ENCODE data around the gene MACF1.
A peak's percentile ranks its signal among the peaks of the same experiment; 100 is the strongest.

MACF1 gene

DNA sequence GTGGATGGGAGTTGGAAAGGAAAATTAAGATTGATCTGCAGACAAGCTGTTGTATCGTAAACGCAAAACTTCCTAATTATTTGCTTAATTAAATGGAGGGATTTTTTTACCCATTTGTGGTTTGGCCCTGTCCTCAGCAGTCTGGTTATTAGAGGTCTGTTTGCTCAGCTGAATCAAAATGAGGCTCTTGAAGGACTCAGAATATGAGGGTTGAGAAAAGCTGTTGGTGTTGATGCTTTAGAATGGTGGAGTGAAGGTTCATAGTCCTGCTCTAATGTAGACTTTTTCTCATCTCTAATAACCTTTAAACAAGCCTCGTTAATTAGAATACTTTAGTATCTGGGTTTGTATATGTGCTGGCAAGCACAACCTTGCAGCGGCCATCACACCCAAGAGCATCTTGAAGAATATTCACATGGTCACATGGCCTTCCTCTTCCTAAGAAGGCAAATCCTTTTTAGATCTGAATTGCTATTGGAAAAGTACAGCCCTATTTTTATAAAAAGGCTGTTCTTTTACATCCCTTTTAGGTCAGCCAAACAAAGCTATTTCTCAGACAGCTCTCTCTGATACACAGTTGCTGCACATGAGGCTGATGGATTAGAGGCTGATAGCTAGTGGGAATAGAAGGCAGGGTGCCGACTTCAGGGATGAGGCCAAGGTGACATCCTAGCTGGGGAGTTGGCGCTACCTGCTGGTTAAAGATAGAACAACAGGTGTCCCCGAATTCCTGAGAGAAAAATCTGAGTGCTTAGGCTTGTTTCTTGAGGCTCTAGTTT lies 53.8 kb downstream of the MACF1 start:
- no peak for TF ChIP-seq SPI1 (IDR thresholded peaks at IDR 0.05; ENCODE audit: low read depth, low read length)
- no peak for TF ChIP-seq POLR2A (IDR thresholded peaks at IDR 0.05; ENCODE audit: low read depth, low read length)
- TF ChIP-seq TAF1 (IDR thresholded peaks at IDR 0.05; ENCODE audit: low read depth, low read length): no peak
- TF ChIP-seq POU2F2 (IDR thresholded peaks at IDR 0.05; ENCODE audit: low read depth, low read length): no peak
- no peak for TF ChIP-seq POLR2AphosphoS5 (IDR thresholded peaks at IDR 0.05; ENCODE audit: low read depth, low read length)
- TF ChIP-seq PAX5 (IDR thresholded peaks at IDR 0.05; ENCODE audit: insufficient read depth, low read length, severe bottlenecking): no peak
- FAIRE-seq (peak; percentile 80), DNase-seq (ENCODE audit: insufficient read length, low spot score) (peak; percentile 32)

DNA sequence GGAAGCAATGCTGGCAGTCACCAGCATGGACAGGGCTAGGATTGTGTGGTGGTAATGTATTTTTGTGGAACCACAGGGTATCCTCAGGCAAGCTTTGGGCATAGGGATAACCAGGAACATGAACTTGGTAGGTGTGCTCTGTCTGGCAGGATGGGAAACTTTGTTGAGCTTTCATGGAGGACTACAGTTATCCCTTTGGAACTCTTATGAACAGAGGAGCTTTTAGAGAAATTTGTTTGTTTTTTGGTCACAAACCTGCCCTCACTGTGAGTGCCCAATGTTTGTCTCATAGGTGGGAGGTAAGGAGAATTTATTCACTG lies 54.4 kb downstream of the MACF1 start:
- FAIRE-seq (no peak), DNase-seq (ENCODE audit: insufficient read length, low spot score) (no peak)
- TF ChIP-seq PAX5 (IDR thresholded peaks at IDR 0.05; ENCODE audit: insufficient read depth, low read length, severe bottlenecking) (no peak), POLR2A (IDR thresholded peaks at IDR 0.05; ENCODE audit: low read depth, low read length) (no peak), SPI1 (IDR thresholded peaks at IDR 0.05; ENCODE audit: low read depth, low read length) (no peak), POU2F2 (IDR thresholded peaks at IDR 0.05; ENCODE audit: low read depth, low read length) (no peak), POLR2AphosphoS5 (IDR thresholded peaks at IDR 0.05; ENCODE audit: low read depth, low read length) (no peak), TAF1 (IDR thresholded peaks at IDR 0.05; ENCODE audit: low read depth, low read length) (no peak)

DNA sequence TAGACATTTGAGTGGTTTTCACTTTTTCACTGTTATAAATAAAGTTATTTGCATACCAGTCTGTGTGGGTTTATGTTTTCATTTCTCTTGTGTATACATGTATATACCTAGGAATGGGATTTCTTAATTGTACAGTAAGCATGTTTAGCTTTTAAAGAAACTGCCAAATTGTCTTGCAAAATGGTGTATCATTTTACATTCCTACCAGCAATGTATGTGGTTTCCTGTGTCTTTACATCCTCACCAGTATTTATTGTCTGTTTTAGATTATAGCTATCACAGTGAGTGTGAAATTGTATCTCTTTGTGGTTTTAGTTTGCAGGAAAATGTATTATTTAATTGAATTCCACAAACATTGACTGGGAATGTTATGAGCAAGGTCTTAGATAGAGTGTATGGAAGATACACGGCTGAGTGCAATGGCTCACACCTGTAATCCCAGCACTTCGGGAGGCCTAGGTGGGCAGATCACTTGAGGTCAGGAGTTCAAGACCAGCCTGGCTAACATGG lies 57.3 kb downstream of the MACF1 start:
- FAIRE-seq: no peak
- no peak for DNase-seq (ENCODE audit: insufficient read length, low spot score)

DNA sequence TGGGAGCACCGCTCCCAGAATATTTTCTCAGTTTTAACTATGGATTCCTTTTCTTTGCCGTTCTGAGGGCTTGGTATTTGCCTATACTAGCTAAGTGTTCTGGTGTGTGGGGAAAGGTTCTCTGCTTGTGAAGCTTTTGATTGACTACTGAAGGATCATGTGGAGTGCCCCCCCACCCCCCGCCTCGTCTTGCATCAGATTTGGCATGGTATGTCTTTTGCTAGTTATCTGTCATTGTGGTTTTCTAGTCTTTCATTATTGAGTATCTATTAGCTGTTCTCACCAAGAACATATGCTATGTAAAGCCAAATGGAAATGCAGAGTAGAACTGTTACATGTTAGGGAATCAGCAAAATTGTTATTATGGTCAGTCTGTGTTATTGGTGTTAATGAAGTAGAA lies 58.3 kb downstream of the MACF1 start:
- TF ChIP-seq POLR2AphosphoS5 (IDR thresholded peaks at IDR 0.05; ENCODE audit: low read depth, low read length) (no peak), POU2F2 (IDR thresholded peaks at IDR 0.05; ENCODE audit: low read depth, low read length) (no peak), SPI1 (IDR thresholded peaks at IDR 0.05; ENCODE audit: low read depth, low read length) (no peak), POLR2A (IDR thresholded peaks at IDR 0.05; ENCODE audit: low read depth, low read length) (no peak), PAX5 (IDR thresholded peaks at IDR 0.05; ENCODE audit: insufficient read depth, low read length, severe bottlenecking) (no peak), TAF1 (IDR thresholded peaks at IDR 0.05; ENCODE audit: low read depth, low read length) (no peak)
- DNase-seq (ENCODE audit: insufficient read length, low spot score) (no peak), FAIRE-seq (no peak)

More for the DNA sequence above, 57.3 kb downstream of the MACF1 start:
- TF ChIP-seq POU2F2 (IDR thresholded peaks at IDR 0.05; ENCODE audit: low read depth, low read length) (no peak), TAF1 (IDR thresholded peaks at IDR 0.05; ENCODE audit: low read depth, low read length) (no peak), POLR2A (IDR thresholded peaks at IDR 0.05; ENCODE audit: low read depth, low read length) (no peak), PAX5 (IDR thresholded peaks at IDR 0.05; ENCODE audit: insufficient read depth, low read length, severe bottlenecking) (no peak), SPI1 (IDR thresholded peaks at IDR 0.05; ENCODE audit: low read depth, low read length) (no peak), POLR2AphosphoS5 (IDR thresholded peaks at IDR 0.05; ENCODE audit: low read depth, low read length) (no peak)

DNA sequence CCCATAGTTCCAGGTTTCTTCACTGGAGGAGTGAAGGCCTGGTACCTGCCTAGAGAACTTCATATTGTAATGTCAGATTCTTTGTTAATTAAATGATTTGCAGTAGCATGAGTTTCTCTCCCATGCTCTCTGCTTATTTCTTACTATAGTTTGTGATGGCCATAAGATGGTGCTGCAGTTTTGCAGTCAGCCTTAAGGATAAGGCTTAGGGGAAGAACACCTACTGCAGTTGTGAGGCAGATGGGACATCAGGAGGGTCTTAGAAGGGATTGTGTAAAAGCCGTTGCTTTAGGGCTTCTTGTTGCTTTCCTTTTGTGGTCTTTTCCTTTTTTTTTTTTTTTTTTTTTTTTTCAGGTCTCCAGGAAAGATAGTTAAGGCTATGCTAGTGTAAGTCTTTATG lies 61.8 kb downstream of the MACF1 start:
- no peak for DNase-seq (ENCODE audit: insufficient read length, low spot score)
- peak; percentile 48 for FAIRE-seq
- TF ChIP-seq SPI1 (IDR thresholded peaks at IDR 0.05; ENCODE audit: low read depth, low read length) (no peak), PAX5 (IDR thresholded peaks at IDR 0.05; ENCODE audit: insufficient read depth, low read length, severe bottlenecking) (no peak), TAF1 (IDR thresholded peaks at IDR 0.05; ENCODE audit: low read depth, low read length) (no peak), POU2F2 (IDR thresholded peaks at IDR 0.05; ENCODE audit: low read depth, low read length) (no peak), POLR2AphosphoS5 (IDR thresholded peaks at IDR 0.05; ENCODE audit: low read depth, low read length) (no peak), POLR2A (IDR thresholded peaks at IDR 0.05; ENCODE audit: low read depth, low read length) (no peak)

DNA sequence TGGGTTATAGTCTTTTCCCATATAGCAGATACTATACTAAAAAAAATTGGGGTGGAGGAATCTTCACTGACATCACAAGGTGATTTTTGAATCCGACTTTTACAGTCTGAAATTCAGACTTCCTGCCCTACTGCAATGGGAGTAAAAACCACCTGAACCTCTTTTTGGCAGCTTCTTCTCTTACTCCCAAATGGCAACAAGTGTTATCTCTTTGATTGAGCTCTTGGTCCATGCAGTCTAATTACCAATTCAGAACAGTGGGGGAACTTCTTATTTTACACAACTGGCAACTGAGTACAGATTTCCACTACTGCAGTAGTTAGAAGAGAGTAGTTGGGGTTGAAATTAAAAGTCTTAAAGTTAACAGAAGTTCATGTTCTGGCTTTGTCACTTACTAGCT lies 62.3 kb downstream of the MACF1 start:
- no peak for FAIRE-seq
- no peak for DNase-seq (ENCODE audit: insufficient read length, low spot score)
- no peak for TF ChIP-seq POLR2A (IDR thresholded peaks at IDR 0.05; ENCODE audit: low read depth, low read length)
- TF ChIP-seq TAF1 (IDR thresholded peaks at IDR 0.05; ENCODE audit: low read depth, low read length): no peak
- TF ChIP-seq POU2F2 (IDR thresholded peaks at IDR 0.05; ENCODE audit: low read depth, low read length): no peak
- TF ChIP-seq SPI1 (IDR thresholded peaks at IDR 0.05; ENCODE audit: low read depth, low read length): no peak
- TF ChIP-seq PAX5 (IDR thresholded peaks at IDR 0.05; ENCODE audit: insufficient read depth, low read length, severe bottlenecking): no peak
- TF ChIP-seq POLR2AphosphoS5 (IDR thresholded peaks at IDR 0.05; ENCODE audit: low read depth, low read length): no peak

DNA sequence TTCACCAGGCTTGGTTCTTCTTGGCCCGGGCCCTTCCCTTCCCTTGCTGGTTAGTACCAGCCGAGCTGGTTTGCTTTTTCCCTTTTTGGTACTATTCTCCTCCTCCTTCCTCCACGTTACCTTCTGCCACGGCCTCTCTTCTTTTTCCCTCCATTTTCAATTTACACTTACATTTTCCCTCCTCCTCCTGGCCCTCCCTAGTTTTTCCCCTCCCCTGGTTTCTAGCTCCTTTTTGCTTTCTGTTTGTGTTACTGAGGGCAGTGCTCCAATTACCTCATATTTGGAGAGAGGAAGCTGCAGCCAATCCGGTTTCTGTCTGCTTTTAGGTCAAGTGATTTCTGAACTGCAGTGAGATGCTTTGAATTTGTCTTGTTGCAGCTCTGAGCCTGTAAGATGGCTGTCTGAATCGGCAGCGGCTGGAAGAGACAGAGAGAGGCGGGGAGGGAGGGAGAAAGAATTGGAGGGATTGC lies 63.7 kb downstream of the MACF1 start:
- TF ChIP-seq SPI1 (IDR thresholded peaks at IDR 0.05; ENCODE audit: low read depth, low read length): peak; percentile 48
- no peak for TF ChIP-seq TAF1 (IDR thresholded peaks at IDR 0.05; ENCODE audit: low read depth, low read length)
- FAIRE-seq: peak; percentile 79
- no peak for DNase-seq (ENCODE audit: insufficient read length, low spot score)

DNA sequence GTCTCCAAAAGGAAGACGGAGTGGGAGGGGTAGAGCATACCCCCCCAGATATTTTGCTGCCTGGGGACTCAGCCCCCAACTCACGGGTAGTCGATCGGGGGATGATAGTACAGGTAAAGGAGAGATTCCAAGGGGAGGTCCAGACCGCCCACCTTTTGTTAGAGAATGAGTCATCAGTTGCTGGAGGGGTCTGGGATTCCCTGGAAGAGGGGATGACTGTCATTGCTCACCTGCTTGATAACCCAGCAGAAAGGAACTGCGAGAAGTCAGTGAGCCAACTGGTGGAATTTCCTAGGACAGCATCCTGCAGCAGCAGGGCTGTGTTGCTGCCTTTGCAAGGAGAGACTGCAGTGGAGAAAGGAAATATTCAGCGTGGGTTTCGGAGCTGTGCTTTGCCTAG lies 64.4 kb downstream of the MACF1 start:
- TF ChIP-seq POLR2AphosphoS5 (IDR thresholded peaks at IDR 0.05; ENCODE audit: low read depth, low read length) (no peak), POLR2A (IDR thresholded peaks at IDR 0.05; ENCODE audit: low read depth, low read length) (no peak), TAF1 (IDR thresholded peaks at IDR 0.05; ENCODE audit: low read depth, low read length) (no peak), POU2F2 (IDR thresholded peaks at IDR 0.05; ENCODE audit: low read depth, low read length) (no peak), PAX5 (IDR thresholded peaks at IDR 0.05; ENCODE audit: insufficient read depth, low read length, severe bottlenecking) (no peak), SPI1 (IDR thresholded peaks at IDR 0.05; ENCODE audit: low read depth, low read length) (no peak)
- DNase-seq (ENCODE audit: insufficient read length, low spot score) (no peak), FAIRE-seq (peak; percentile 5)

DNA sequence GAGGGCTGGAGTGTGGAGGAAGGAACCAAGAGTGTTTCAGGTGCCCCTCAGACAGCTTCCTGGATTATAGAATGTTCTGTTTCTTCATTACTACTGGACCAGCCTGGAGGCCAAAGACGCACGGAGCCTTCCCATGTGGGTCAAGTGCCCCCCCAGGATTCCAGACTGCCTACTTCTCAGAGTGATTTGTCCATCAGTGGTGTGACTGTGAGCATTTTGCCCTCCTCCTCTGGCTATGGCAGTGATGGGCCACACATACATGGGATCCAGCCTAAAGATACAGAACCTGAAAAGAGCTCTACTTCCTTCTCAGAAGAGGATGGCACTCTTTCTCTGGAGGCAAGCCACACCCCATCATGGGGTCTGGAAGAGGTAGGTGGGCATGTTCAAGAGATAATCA lies 64.9 kb downstream of the MACF1 start:
- FAIRE-seq: no peak
- DNase-seq (ENCODE audit: insufficient read length, low spot score): no peak
- TF ChIP-seq SPI1 (IDR thresholded peaks at IDR 0.05; ENCODE audit: low read depth, low read length) (no peak), TAF1 (IDR thresholded peaks at IDR 0.05; ENCODE audit: low read depth, low read length) (no peak), POLR2A (IDR thresholded peaks at IDR 0.05; ENCODE audit: low read depth, low read length) (no peak), POU2F2 (IDR thresholded peaks at IDR 0.05; ENCODE audit: low read depth, low read length) (no peak), POLR2AphosphoS5 (IDR thresholded peaks at IDR 0.05; ENCODE audit: low read depth, low read length) (no peak)

Data from GM12891 (cell line).